ENCODE data around the gene PHKA2.
"Not testable (repeated sequence)": the region's sequence is repeated elsewhere in the genome, so short reads cannot be mapped to it uniquely, and the experiment has no call there.

The PHKA2 gene

GRCh38 chrX:18856645-18856997, 127.3 kb downstream of the PHKA2 start:
- no peak for DNase-seq

GRCh38 chrX:18855919-18856644, 127.8 kb downstream of the PHKA2 start:
- peak; percentile 85 for DNase-seq

- DNase-seq, result not testable (repeated sequence)
Measured at GRCh38 chrX:18847901-18848300, 136.0 kb downstream of the PHKA2 start.

All from fibroblast of skin of back (primary cell).